ENCODE measurements around the gene ALAS1.
"Not testable (repeated sequence)": the region's sequence is repeated elsewhere in the genome, so short reads cannot be mapped to it uniquely, and the experiment has no call there.

The ALAS1 gene

DNA sequence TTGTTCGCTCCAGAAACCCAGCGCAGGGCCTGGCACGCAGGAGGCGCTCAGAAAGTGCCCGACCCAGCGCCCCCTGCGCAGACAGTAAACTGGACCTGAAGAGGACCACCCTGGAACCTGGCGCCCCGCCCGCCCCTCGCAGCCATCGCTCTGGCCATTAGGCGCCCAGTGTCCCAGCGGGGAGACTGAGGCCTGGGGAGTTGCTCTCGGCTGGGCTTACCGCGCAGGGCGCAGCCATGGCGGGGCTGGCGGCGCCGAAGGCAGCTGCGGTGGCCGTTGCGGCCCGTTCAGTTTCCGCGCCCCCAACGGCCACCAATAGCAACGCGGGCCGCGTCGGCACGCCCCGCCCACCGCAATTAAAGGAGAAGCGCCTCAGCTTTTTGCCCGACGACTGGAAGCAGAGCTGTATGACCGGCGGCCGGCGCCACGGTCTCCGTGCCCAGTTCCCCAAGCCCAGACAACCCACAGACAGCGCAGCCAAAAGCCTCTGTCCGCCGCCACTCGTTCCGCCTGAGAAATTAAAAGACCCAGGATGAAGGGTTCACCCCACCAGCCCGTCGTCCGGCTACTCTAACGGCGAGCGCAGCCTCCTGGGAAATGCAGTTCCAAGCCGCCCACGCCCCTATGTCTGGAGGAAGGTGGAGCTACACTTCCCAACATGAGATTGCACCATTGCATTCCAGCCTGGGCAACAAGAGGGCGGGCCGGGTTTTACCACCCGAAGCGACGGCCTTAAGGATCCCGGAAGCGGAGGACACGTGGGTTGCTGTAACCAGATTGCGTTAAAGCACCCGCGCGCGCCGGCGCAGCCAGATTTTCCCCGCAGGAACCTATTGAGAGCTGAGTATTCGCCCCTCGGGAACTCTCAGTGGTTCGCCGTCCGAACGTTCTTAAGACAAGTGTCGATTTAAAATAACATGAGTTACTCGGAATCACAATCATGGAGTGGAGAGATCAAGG lies 43.5 kb upstream of the ALAS1 start, which contains the start of gene POC1A:
POC1A (minus strand) TSS at position 289 of the 960 bp plus-strand sequence; CDS start at position 238, 51 bp downstream.
- peak; percentile 92 for DNase-seq (ENCODE audit: low spot score)
- TF ChIP-seq, protein P1, sequence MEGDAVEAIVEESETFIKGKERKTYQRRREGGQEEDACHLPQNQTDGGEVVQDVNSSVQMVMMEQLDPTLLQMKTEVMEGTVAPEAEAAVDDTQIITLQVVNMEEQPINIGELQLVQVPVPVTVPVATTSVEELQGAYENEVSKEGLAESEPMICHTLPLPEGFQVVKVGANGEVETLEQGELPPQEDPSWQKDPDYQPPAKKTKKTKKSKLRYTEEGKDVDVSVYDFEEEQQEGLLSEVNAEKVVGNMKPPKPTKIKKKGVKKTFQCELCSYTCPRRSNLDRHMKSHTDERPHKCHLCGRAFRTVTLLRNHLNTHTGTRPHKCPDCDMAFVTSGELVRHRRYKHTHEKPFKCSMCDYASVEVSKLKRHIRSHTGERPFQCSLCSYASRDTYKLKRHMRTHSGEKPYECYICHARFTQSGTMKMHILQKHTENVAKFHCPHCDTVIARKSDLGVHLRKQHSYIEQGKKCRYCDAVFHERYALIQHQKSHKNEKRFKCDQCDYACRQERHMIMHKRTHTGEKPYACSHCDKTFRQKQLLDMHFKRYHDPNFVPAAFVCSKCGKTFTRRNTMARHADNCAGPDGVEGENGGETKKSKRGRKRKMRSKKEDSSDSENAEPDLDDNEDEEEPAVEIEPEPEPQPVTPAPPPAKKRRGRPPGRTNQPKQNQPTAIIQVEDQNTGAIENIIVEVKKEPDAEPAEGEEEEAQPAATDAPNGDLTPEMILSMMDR (IDR thresholded peaks at IDR 0.05; ENCODE audit: extremely low read depth, insufficient read depth, missing control alignments): no peak
- in situ Hi-C loops (cut with MboI; ENCODE audit: low pct_unique_long_range_greater_than_20kb, low sequenced_read_pairs, unreplicated experiment): no loop called here

DNA sequence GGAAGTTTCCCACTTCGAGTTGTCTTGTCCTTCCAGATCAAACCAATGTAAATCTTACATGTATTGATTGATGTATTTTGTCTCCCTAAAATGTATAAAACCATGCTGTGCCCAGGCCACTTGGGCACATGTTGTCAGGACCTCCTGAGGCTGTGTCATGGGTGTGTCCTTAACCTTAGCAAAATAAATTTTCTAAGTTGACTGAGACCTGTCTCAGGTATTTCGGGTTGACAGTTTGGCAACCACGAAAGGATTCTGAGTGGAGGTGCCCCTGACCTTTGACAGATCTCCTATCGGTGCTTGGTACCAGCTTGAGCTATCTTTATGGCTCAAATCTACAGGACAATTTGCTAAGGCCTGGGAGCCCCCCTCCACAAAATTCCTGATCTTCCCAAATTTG lies 42.0 kb upstream of the ALAS1 start:
- DNase-seq (ENCODE audit: low spot score): no peak
- in situ Hi-C loops (cut with MboI; ENCODE audit: low pct_unique_long_range_greater_than_20kb, low sequenced_read_pairs, unreplicated experiment): no loop called here
- TF ChIP-seq, protein P1 (IDR thresholded peaks at IDR 0.05; ENCODE audit: extremely low read depth, insufficient read depth, missing control alignments): no peak

DNA sequence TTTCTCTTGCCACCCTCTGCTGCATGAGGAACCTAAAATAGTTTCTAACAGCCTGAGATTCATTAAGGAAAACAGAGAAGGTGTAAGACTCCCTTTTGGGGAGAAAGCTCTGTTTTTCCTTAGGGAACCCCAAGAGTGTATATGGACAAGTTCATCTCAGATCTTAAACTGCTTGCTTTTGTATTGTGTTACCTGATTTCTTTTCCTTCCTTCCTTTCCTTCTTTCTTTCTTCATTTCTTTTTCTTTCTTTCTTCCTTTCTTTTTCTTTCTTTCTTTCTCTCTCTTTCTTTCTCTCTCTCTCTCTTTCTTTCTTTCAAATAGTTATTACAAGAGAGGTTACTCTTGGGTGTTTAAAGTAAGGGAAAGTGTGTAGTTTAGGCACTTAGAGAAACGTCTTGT lies 38.5 kb upstream of the ALAS1 start:
- no peak for DNase-seq (ENCODE audit: low spot score)
- TF ChIP-seq, protein P1 (IDR thresholded peaks at IDR 0.05; ENCODE audit: extremely low read depth, insufficient read depth, missing control alignments): no peak
- in situ Hi-C loops (cut with MboI; ENCODE audit: low pct_unique_long_range_greater_than_20kb, low sequenced_read_pairs, unreplicated experiment): no loop called here

DNA sequence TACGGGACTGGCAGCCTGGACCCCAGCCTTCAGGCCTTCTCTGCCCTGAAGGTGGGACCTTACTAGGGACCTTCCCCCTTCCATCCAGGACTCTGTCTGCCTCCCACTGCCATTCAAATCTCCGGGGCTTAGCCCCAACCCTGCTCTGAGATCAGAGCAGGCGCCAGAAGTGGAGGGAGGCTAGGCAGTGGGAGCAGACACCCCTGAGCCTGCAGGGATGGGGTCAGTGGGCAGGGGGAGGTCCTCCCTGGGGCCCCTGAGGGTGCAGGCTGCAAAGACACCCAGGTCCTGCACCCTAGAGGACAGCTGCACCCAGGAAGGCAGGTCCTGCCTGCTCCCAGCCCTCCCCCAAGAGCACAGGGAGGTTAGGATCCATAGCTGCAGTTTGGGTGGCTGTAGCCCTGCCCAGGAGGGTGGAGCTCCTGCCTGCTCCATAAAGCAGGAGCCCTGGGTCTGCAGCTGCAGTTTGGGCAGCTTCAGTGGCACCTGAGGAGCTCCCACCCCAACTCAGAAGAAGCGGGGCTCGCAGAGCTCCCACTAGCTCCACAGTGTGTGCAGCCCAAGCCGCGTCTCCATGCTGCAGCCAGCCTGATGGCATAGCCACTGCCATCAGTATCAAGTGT lies 35.6 kb upstream of the ALAS1 start:
- in situ Hi-C loops (cut with MboI; ENCODE audit: low pct_unique_long_range_greater_than_20kb, low sequenced_read_pairs, unreplicated experiment): no loop called here
- TF ChIP-seq, protein P1 (IDR thresholded peaks at IDR 0.05; ENCODE audit: extremely low read depth, insufficient read depth, missing control alignments): no peak
- no peak for DNase-seq (ENCODE audit: low spot score)

GRCh38 chr3:52167240-52167639 lies 30.7 kb upstream of the ALAS1 start:
- in situ Hi-C loops (cut with MboI; ENCODE audit: low pct_unique_long_range_greater_than_20kb, low sequenced_read_pairs, unreplicated experiment): no loop called here
- DNase-seq (ENCODE audit: low spot score): no peak
- TF ChIP-seq, protein P1 (IDR thresholded peaks at IDR 0.05; ENCODE audit: extremely low read depth, insufficient read depth, missing control alignments): no peak

- in situ Hi-C loops (cut with MboI; ENCODE audit: low pct_unique_long_range_greater_than_20kb, low sequenced_read_pairs, unreplicated experiment); DNase-seq (ENCODE audit: low spot score): not testable (repeated sequence)
Measured at GRCh38 chr3:52170217-52170616, 27.7 kb upstream of the ALAS1 start.
